C4-2B (cell line): Measurements from ENCODE around the gene SH2D4B.

Experiments
- H3K27ac ChIP-seq: fragments of 450-650 bp; 2 replicates; pipeline ENCODE4 v1.5.1; 2017
- ZFX ChIP-seq: fragments of 450-650 bp; IDR thresholded peaks from 2 replicates; pipeline ENCODE4 v1.6.1; 2017
- TF ChIP-seq, protein P1 (sequence below): fragments of 450-650 bp; conservative IDR thresholded peaks from 2 replicates; pipeline ENCODE4 v1.5.1; 2017; ENCODE audit warnings: mild to moderate bottlenecking

Gene SH2D4B

DNA sequence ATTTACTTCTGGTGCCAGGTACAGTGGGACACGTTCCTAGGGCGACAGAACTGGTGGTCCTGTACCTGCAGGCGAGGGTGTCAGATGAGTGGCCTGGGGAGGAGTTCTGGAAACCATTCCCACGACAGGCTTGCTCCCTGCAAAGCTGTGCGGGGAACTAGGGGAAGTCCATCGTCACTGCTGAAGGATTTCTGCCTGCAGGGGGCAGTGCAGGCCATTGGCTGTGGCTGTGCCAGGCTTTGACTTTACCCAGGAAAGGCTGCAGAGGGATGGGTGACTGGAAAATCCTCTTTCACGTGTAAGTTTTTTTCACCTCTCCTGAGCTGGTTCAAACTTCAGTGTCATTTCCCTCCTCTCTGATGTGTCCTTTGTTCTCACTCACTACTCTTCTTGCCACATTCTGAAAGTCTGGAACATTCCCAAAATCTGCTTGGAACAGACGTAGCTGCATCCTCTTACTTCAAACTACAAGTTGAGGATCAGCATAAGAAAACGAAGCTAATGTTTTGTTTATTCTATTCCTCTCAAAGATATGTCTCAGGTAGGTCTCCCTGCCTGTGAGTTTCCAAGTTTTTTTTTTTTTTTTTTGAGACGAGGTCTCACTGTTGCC is 126.5 kb downstream of the SH2D4B start:
- no peak overlapping the region for H3K27ac ChIP-seq
- no peak for TF ChIP-seq ZFX
- TF ChIP-seq, protein P1, sequence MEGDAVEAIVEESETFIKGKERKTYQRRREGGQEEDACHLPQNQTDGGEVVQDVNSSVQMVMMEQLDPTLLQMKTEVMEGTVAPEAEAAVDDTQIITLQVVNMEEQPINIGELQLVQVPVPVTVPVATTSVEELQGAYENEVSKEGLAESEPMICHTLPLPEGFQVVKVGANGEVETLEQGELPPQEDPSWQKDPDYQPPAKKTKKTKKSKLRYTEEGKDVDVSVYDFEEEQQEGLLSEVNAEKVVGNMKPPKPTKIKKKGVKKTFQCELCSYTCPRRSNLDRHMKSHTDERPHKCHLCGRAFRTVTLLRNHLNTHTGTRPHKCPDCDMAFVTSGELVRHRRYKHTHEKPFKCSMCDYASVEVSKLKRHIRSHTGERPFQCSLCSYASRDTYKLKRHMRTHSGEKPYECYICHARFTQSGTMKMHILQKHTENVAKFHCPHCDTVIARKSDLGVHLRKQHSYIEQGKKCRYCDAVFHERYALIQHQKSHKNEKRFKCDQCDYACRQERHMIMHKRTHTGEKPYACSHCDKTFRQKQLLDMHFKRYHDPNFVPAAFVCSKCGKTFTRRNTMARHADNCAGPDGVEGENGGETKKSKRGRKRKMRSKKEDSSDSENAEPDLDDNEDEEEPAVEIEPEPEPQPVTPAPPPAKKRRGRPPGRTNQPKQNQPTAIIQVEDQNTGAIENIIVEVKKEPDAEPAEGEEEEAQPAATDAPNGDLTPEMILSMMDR, result peak; percentile 94

DNA sequence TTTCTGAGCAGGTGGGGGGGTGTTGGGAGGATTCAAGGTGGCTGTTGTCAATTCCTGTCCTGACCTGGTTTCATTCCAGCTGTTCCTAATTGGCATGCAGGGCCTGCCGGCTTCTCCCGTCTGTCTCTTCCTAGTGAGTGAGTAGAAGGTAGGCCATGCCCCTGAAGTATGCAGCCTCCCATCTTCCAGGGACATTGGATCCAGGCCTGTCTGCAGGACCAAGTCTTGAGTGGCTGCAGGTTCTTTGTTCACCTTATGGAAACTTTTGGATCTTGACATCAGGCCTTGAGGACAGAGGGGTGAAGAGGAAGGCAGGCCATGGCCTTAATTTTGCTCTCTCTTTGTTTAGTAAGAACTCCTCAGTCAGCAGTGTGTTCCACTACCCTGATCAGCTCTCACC is 131.8 kb downstream of the SH2D4B start:
- H3K27ac ChIP-seq, result no peak overlapping the region
- TF ChIP-seq ZFX, result no peak
- TF ChIP-seq, protein P1, result no peak

DNA sequence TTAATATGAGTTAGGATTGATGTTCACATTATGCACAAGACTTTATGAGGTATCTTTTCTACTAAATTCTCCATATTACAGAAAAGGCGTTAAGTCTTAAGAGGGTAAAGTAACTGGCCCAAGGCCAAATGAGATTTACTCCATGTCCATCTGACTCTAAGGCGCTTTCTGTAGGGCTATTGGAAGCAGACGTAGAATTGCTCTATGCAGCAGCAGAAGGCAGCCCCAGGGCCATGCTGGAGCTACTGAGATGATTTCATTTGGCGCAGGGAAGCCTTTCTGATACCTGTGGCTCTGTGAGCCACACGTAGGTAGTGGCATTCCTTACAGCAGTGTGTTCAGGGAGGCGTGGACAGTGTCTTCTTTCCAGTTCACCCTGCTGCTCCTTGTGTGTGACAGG is 133.1 kb downstream of the SH2D4B start:
- TF ChIP-seq, protein P1, result no peak
- TF ChIP-seq ZFX, result no peak
- H3K27ac ChIP-seq, result no peak overlapping the region

DNA sequence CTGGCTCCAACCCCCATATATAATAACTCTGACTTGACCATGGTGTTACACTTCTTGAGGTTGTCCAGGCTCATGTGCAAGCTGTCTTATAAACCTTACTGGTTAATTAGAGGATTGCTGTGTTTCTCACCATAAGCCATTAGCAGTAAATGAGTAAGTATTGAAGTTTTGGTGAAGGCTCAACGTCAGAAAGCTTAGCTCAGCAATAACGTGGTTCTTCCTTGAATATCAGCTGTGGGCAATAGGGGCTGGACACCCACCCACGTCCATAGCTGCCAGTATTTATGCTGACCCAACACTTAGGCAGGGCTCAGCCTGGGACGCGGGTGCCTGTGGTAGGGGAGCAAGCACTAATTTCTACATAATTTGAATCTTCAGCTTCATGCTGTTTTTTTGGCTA is 134.1 kb downstream of the SH2D4B start:
- no peak for TF ChIP-seq ZFX
- TF ChIP-seq, protein P1, result no peak

DNA sequence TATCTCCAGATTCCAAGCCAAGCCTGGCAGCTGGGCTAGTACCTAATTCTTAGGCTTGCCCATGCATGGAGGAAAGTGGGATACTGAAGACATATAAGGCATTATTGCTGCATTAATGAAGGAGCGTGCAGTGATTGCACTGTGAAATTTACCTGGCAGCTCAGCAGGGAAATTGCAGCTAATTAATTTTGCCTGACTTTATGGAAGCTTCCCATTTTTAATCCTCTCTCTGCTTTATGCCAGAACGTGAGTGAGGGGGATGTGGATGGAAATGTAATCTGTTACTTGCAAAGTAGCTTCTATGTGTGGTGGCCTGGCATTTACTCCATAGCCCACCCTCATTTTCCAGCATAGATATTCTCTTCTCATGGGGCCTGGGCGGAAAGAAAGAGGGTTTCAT is 134.9 kb downstream of the SH2D4B start:
- H3K27ac ChIP-seq, result no peak overlapping the region
- TF ChIP-seq, protein P1, result no peak
- TF ChIP-seq ZFX, result no peak

More for the DNA sequence above, 134.1 kb downstream of the SH2D4B start:
- H3K27ac ChIP-seq, result no peak overlapping the region

DNA sequence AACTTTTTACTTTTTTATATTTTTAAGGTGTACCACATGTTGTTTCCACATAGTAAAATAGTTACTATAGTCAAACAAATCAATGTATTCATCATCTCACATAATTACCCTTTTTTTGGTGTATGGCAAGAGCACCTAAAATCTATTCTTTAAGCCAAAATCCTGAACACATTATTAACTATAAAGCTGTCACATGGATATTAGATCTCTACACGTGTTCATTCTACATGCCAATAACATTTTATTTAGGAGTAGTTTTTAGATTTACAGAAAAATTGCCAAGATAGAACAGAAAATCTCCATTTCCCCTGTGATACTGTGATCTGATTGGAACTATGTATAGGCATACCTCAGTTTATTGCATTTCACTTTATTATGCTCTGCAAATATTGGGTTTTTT is 137.1 kb downstream of the SH2D4B start:
- no peak overlapping the region for H3K27ac ChIP-seq
- no peak for TF ChIP-seq ZFX
- TF ChIP-seq, protein P1, result no peak

DNA sequence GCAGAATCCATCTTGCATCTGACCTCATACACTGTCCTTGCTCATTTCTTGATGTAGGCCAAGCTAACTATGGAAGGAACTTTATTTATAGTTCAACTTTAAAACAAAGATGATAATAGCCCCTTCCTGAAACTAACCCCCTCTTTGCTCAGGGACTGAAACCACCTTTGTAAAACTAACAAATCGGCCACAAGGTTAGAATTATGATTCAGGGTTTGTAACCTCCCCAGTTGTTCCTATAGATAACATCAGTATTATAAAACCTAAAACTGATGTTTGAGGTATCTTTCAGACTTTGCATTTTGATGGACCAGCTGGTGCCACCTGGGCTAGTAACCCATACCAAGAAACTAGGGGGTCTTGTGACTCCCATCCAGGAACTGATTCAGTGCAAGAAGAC is 143.4 kb downstream of the SH2D4B start:
- TF ChIP-seq, protein P1, result no peak
- no peak for TF ChIP-seq ZFX
- H3K27ac ChIP-seq, result no peak overlapping the region
